WTC11 (cell line): ENCODE measurements around the gene SPDEF. TPM values are rescaled to one million over a fixed set of nuclear protein-coding genes. Genes with fewer than 3 reads are reported as not detected.

Experiments used
- ATAC-seq: fragments of 200-7000 bp; cut with Tn5 transposase; 2 replicates; pipeline ENCODE4 v1.10.0; 2021; ENCODE audit warnings: mild to moderate bottlenecking, moderate library complexity
- CTCF ChIA-PET: fragments of 300-600 bp; sonication (Branson Sonifier 250); formaldehyde crosslinking; loops from one replicate; lab custom pipeline; 2021; ENCODE audit warnings: antibody characterized with exemption; lab: Charles Lee
- POLR2A ChIA-PET: fragments of 350-600 bp; sonication (Branson Sonifier 250); formaldehyde crosslinking; loops from one replicate; lab custom pipeline; 2021; ENCODE audit warnings: antibody characterized with exemption; lab: Charles Lee
- DNase-seq: peaks from one replicate; pipeline ENCODE4 v3.0.0; 2021; ENCODE audit warnings: low spot score
- H3K27ac Mint-ChIP-seq: 2 replicates; pipeline ENCODE4 v1.8.0; 2021; ENCODE audit warnings: mixed read lengths
- H3K27me3 Mint-ChIP-seq: 2 replicates; pipeline ENCODE4 v1.8.0; 2021; ENCODE audit warnings: low read depth, mild to moderate bottlenecking, moderate library complexity, mixed read lengths
- H3K36me3 Mint-ChIP-seq: 2 replicates; pipeline ENCODE4 v1.8.0; 2021; ENCODE audit warnings: mixed read lengths
- H3K4me1 Mint-ChIP-seq: 2 replicates; pipeline ENCODE4 v1.8.0; 2022; ENCODE audit warnings: mixed read lengths
- H3K4me3 Mint-ChIP-seq: 2 replicates; pipeline ENCODE4 v1.8.0; 2021; ENCODE audit warnings: mild to moderate bottlenecking, moderate library complexity, mixed read lengths
- H3K9me3 Mint-ChIP-seq: 2 replicates; pipeline ENCODE4 v1.8.0; 2021; ENCODE audit warnings: mixed read lengths
- CBFB ChIP-seq: sonication (generic); formaldehyde crosslinking; IDR thresholded peaks from 2 replicates; pipeline ENCODE4 v1.8.1; 2022; ENCODE audit warnings: mild to moderate bottlenecking, low read depth, missing genetic modification reagents
- CREM ChIP-seq: sonication (generic); formaldehyde crosslinking; IDR thresholded peaks from 2 replicates; pipeline ENCODE4 v1.8.1; 2022; ENCODE audit warnings: mild to moderate bottlenecking, missing genetic modification reagents, moderate library complexity
- EMX1 ChIP-seq: fragments of 250-450 bp; sonication (Bioruptor Pico); IDR thresholded peaks from 2 replicates; pipeline ENCODE4 v1.8.0; 2021; ENCODE audit warnings: mild to moderate bottlenecking
- FOXJ3 ChIP-seq: sonication (generic); formaldehyde crosslinking; IDR thresholded peaks from 2 replicates; pipeline ENCODE4 v1.9.0; 2021; ENCODE audit warnings: missing genetic modification reagents, mild to moderate bottlenecking, borderline replicate concordance
- IRF2 ChIP-seq: sonication (generic); formaldehyde crosslinking; IDR thresholded peaks from 2 replicates; pipeline ENCODE4 v1.8.0; 2022; ENCODE audit warnings: low read depth, missing genetic modification reagents, borderline replicate concordance
- MYBL2 ChIP-seq: sonication (generic); formaldehyde crosslinking; IDR thresholded peaks from 2 replicates; pipeline ENCODE4 v1.8.1; 2023; ENCODE audit warnings: mild to moderate bottlenecking, moderate library complexity, missing genetic modification reagents
- NR3C1 ChIP-seq: sonication (generic); formaldehyde crosslinking; conservative IDR thresholded peaks from 2 replicates; pipeline ENCODE4 v1.8.1; 2023; ENCODE audit warnings: low read depth, mild to moderate bottlenecking, missing genetic modification reagents
- PREB ChIP-seq: sonication (generic); formaldehyde crosslinking; IDR thresholded peaks from 2 replicates; pipeline ENCODE4 v1.8.1; 2022; ENCODE audit warnings: mild to moderate bottlenecking, missing genetic modification reagents, moderate library complexity, borderline replicate concordance
- RELA ChIP-seq: sonication (generic); formaldehyde crosslinking; IDR thresholded peaks from 2 replicates; pipeline ENCODE4 v1.8.1; 2022; ENCODE audit warnings: missing genetic modification reagents, mild to moderate bottlenecking, borderline replicate concordance
- RORB ChIP-seq: fragments of 250-450 bp; sonication (Bioruptor Pico); IDR thresholded peaks from 2 replicates; pipeline ENCODE4 v1.9.0; 2021; ENCODE audit warnings: mild to moderate bottlenecking
- TCF7 ChIP-seq: sonication (generic); formaldehyde crosslinking; IDR thresholded peaks from 2 replicates; pipeline ENCODE4 v1.8.0; 2022; ENCODE audit warnings: mild to moderate bottlenecking, low read depth, missing genetic modification reagents, moderate library complexity
- TP53 ChIP-seq: sonication (generic); formaldehyde crosslinking; IDR thresholded peaks from 2 replicates; pipeline ENCODE4 v1.8.1; 2023; ENCODE audit warnings: mild to moderate bottlenecking, missing genetic modification reagents
- ZNF121 ChIP-seq: sonication (generic); formaldehyde crosslinking; IDR thresholded peaks from 2 replicates; pipeline ENCODE4 v1.8.0; 2023; ENCODE audit warnings: missing genetic modification reagents
- ZNF138 ChIP-seq: sonication (generic); formaldehyde crosslinking; conservative IDR thresholded peaks from 2 replicates; pipeline ENCODE4 v1.8.1; 2022; ENCODE audit warnings: mild to moderate bottlenecking, moderate library complexity, missing genetic modification reagents
- ZNF219 ChIP-seq: sonication (generic); formaldehyde crosslinking; IDR thresholded peaks from 2 replicates; pipeline ENCODE4 v1.8.0; 2023; ENCODE audit warnings: missing genetic modification reagents, mild to moderate bottlenecking, borderline replicate concordance
- ZNF396 ChIP-seq: fragments of 250-450 bp; sonication (Bioruptor Pico); IDR thresholded peaks from 2 replicates; pipeline ENCODE4 v1.8.0; 2021; ENCODE audit warnings: mild to moderate bottlenecking, moderate library complexity, borderline replicate concordance
- ZNF416 ChIP-seq: fragments of 250-450 bp; sonication (Bioruptor Pico); IDR thresholded peaks from 2 replicates; pipeline ENCODE4 v1.9.0; 2021; ENCODE audit warnings: mild to moderate bottlenecking, inconsistent platforms
- ZNF671 ChIP-seq: fragments of 250-450 bp; sonication (Bioruptor Pico); IDR thresholded peaks from 2 replicates; pipeline ENCODE4 v1.8.0; 2021; ENCODE audit warnings: mild to moderate bottlenecking
- total RNA-seq: library from RNA; stranded (reverse); gene quantifications from 3 replicates; pipeline ENCODE4 v1.2.3, GENCODE V29; 2021
- TF ChIP-seq, protein P1 (sequence below): sonication (generic); formaldehyde crosslinking; IDR thresholded peaks from 2 replicates; pipeline ENCODE4 v1.8.1; 2023; ENCODE audit warnings: mild to moderate bottlenecking, missing genetic modification reagents, moderate library complexity
- TF ChIP-seq, protein P2 (sequence below): fragments of 250-450 bp; sonication (Bioruptor Pico); IDR thresholded peaks from 2 replicates; pipeline ENCODE4 v1.8.0; 2021; ENCODE audit warnings: mild to moderate bottlenecking
- TF ChIP-seq, protein P3 (sequence below): fragments of 250-450 bp; sonication (Bioruptor Pico); IDR thresholded peaks from 2 replicates; pipeline ENCODE4 v1.9.0; 2021; ENCODE audit warnings: moderate library complexity, mild to moderate bottlenecking, inconsistent platforms, borderline replicate concordance

Gene SPDEF
- total RNA-seq, 1 experiment from 2014 or later = 0.72 TPM

DNA sequence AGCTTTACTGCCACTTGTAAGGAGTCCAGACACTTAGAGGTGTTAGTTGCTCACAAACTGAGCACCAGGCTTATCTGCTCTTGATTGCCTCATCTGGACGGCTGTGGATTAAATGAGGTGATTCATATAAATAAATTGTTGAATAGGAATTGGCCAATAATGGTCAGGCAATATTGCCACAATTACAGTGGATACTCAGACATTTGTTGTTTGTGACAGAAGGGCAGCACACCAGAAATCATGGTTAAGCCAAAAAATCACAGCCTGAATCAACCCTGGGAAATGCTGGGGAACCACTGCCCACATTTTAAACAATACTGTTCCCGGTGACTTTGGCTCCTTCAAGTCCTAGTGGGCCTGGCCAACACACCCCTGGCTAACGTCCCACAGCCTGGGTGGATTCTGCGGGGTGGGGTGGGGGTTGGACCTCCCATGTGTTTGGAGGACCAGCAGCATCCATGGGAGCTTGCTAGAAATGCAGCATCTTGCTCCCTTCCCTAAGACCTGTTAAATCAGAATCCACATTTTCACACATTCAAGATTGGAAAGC lies 29.5 kb upstream of the SPDEF start (continued):
- TF ChIP-seq ZNF671 (CRISPR knock-in tag) = no peak
- TF ChIP-seq ZNF121 (CRISPR knock-in tag) = no peak
- TF ChIP-seq EMX1 (CRISPR knock-in tag) = no peak
- no peak for TF ChIP-seq FOXJ3 (CRISPR knock-in tag)

DNA sequence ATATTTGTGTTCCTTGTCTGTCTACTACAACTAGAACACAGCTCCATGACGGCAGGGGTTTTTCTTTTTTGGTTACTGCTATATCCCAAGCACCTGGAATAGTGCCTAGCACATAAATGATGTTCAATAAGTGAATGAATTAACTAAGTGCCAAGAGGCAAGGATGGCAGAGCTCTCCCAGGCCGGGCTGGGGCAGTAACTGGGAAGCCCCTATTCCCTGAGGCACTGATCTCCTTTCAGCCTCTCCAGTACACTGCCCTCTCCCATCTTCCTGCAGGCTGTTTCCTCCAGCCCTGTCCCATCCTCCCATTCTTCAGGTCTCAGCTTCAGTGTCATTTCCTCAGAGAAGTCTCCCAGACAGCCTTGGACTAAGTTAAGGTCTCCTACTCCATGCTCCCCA lies 29.0 kb upstream of the SPDEF start:
- Mint-ChIP-seq H3K27me3 (no peaks in the 10 kb centered on the region), H3K4me1 (peaks cover 34% of the 10 kb centered on the region), H3K36me3 (no peaks in the 10 kb centered on the region), H3K4me3 (no peak overlapping the region), H3K9me3 (no peaks in the 10 kb centered on the region), H3K27ac (peak overlapping the region; percentile 22; the same call in 1 of the 2 replicates)
- CTCF ChIA-PET = interaction anchor here (1.4 to 2.6 kb wide), 4 partner anchors 10 to 125 kb away, joined by 3 to 8 read pairs (median 6); no protein-coding TSS in a partner anchor
- POLR2A ChIA-PET = no interaction called here
- DNase-seq (no peak), ATAC-seq (no peak)
- TF ChIP-seq ZNF138 (no peak), IRF2 (CRISPR knock-in tag) (no peak), TCF7 (no peak), TP53 (CRISPR knock-in tag) (no peak), CREM (CRISPR knock-in tag) (no peak)
- TF ChIP-seq, protein P1, sequence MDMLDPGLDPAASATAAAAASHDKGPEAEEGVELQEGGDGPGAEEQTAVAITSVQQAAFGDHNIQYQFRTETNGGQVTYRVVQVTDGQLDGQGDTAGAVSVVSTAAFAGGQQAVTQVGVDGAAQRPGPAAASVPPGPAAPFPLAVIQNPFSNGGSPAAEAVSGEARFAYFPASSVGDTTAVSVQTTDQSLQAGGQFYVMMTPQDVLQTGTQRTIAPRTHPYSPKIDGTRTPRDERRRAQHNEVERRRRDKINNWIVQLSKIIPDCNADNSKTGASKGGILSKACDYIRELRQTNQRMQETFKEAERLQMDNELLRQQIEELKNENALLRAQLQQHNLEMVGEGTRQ = no peak

DNA sequence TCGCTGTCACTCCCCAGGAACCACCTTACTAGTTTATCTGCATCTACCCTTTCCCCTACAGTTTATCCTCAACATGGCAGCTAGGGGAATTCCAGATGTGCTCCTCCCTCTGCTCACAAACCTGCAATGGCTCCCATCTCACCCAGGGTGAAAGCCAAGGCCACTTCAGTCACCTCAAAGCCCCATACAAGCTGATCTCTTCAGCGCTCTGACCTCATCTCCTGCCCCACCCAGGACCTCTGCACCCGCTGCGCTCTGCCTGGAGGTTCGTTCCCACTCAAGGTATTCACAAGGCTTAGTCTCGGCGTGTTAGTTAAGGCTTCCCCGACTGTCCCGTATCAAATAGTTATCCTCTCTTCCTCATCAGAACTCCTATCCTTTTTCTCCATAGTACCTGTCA lies 28.6 kb upstream of the SPDEF start:
- H3K4me1 Mint-ChIP-seq = peaks cover 33% of the 10 kb centered on the region
- ChIA-PET CTCF (interaction anchor here (0.6 to 2.3 kb wide), 5 partner anchors 10 to 488 kb away, joined by 3 to 8 read pairs (median 3); no protein-coding TSS in a partner anchor), POLR2A (no interaction called here)
- no peaks in the 10 kb centered on the region for H3K27me3 Mint-ChIP-seq
- H3K36me3 Mint-ChIP-seq = no peaks in the 10 kb centered on the region
- no peak overlapping the region for H3K4me3 Mint-ChIP-seq
- peak overlapping the region; percentile 22; the same call in 1 of the 2 replicates for H3K27ac Mint-ChIP-seq
- ATAC-seq (no peak), DNase-seq (no peak)
- H3K9me3 Mint-ChIP-seq = no peaks in the 10 kb centered on the region
- TF ChIP-seq ZNF138 = no peak
- TF ChIP-seq PREB (CRISPR knock-in tag) = no peak

DNA sequence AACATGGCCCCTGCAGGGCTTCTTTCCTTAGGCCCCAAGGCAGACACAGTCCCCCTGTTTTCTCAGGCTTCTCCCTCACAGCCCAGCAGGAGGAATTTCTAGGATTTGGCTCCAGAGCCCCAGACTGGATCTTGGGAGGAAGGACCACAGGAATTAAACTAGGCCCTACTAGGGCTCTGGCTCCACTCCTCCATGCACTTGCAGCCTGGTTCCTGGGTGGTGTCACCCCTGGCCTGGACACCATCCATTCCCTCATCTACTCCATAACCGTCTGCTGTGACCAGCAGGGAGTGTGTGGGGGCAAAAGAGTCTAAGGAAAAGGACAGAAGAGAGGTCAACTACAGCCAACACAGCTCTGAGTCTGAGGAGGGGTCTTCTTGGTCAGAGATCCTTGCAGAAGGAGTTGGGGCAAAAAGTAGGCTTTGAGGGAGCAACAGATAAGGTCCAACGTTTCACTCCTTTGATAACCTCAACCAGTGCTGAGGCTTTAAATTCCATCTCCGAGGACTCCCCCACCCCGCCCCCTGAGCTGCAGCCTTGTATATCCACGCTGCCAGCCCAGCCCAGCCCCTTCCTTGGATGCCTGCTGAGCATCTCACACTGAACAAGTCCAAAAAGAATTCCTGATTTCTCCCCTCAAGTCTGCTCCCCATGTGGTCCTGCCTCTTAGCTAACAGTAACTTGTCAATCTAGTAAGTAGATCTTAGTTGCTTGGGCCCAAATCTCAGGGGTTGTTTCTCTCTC lies 27.9 kb upstream of the SPDEF start:
- H3K4me1 Mint-ChIP-seq = peaks cover 26% of the 10 kb centered on the region
- H3K27me3 Mint-ChIP-seq = no peaks in the 10 kb centered on the region
- ChIA-PET POLR2A (no interaction called here), CTCF (interaction anchor here (0.6 to 2.3 kb wide), 8 partner anchors 9 to 488 kb away, joined by 3 to 8 read pairs (median 3); no protein-coding TSS in a partner anchor)
- no peak for ATAC-seq
- H3K27ac Mint-ChIP-seq = no peak overlapping the region; the same call in 1 of the 2 replicates
- no peak for DNase-seq
- TF ChIP-seq ZNF416 (CRISPR knock-in tag) (no peak), MYBL2 (CRISPR knock-in tag) (no peak), ZNF121 (CRISPR knock-in tag) (no peak), ZNF396 (CRISPR knock-in tag) (no peak), ZNF138 (no peak), RORB (CRISPR knock-in tag) (no peak), ZNF219 (CRISPR knock-in tag) (no peak), NR3C1 (CRISPR knock-in tag) (no peak), RELA (no peak), CBFB (no peak)
- TF ChIP-seq, protein P2, sequence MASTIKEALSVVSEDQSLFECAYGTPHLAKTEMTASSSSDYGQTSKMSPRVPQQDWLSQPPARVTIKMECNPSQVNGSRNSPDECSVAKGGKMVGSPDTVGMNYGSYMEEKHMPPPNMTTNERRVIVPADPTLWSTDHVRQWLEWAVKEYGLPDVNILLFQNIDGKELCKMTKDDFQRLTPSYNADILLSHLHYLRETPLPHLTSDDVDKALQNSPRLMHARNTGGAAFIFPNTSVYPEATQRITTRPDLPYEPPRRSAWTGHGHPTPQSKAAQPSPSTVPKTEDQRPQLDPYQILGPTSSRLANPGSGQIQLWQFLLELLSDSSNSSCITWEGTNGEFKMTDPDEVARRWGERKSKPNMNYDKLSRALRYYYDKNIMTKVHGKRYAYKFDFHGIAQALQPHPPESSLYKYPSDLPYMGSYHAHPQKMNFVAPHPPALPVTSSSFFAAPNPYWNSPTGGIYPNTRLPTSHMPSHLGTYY = no peak
- TF ChIP-seq, protein P3, sequence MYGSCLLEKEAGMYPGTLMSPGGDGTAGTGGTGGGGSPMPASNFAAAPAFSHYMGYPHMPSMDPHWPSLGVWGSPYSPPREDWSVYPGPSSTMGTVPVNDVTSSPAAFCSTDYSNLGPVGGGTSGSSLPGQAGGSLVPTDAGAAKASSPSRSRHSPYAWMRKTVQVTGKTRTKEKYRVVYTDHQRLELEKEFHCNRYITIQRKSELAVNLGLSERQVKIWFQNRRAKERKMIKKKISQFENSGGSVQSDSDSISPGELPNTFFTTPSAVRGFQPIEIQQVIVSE (CRISPR knock-in tag) = no peak
- H3K9me3 Mint-ChIP-seq = no peaks in the 10 kb centered on the region
- H3K36me3 Mint-ChIP-seq = no peaks in the 10 kb centered on the region
- H3K4me3 Mint-ChIP-seq = no peak overlapping the region
